ENCODE data around the gene ACTR3C.
A peak's percentile ranks its signal among the peaks of the same experiment; 100 is the strongest.

ACTR3C gene

GRCh38 chr7:150369748-150370501 lies 46.6 kb upstream of the ACTR3C start:
- Histone ChIP-seq H3K27me3 (ENCODE audit: insufficient read depth, low read length, poor library complexity) (no peaks in the 10 kb centered on the region), H3K56ac (ENCODE audit: low read length) (peak overlapping the region; percentile 100), H2AK5ac (ENCODE audit: low read length) (peak overlapping the region; percentile 99), H3K9ac (ENCODE audit: low read length) (peak overlapping the region; percentile 87), H3K36me3 (ENCODE audit: control insufficient read depth, insufficient read depth, low read length) (peaks cover 3% of the 10 kb centered on the region), H3K79me1 (ENCODE audit: low read length) (peaks cover 19% of the 10 kb centered on the region), H3K4me1 (ENCODE audit: control insufficient read depth, low read depth, low read length) (peaks cover 7% of the 10 kb centered on the region), H3K18ac (ENCODE audit: low read length) (peak overlapping the region; percentile 35), H4K5ac (ENCODE audit: low read length) (peak overlapping the region; percentile 71), H3K4me2 (ENCODE audit: low read length) (peak overlapping the region; percentile 69), H3K27ac (ENCODE audit: low read depth, low read length) (peak overlapping the region; percentile 79), H3K79me2 (ENCODE audit: control insufficient read depth, insufficient read depth, low read length) (peaks cover 43% of the 10 kb centered on the region), H2BK15ac (replicated peaks; ENCODE audit: low read depth) (no peak overlapping the region), H2BK5ac (ENCODE audit: low read length) (peak overlapping the region; percentile 70), H3K4ac (ENCODE audit: low read depth, low read length) (peak overlapping the region; percentile 87), H2BK120ac (ENCODE audit: low read depth, low read length) (no peak overlapping the region), H3K23ac (ENCODE audit: low read length) (peak overlapping the region; percentile 94), H3K4me3 (ENCODE audit: low read length) (peak overlapping the region; percentile 87), H4K8ac (ENCODE audit: low read depth, low read length) (no peak overlapping the region)
- no CpG with 5 or more reads among the region's 23 CpGs for WGBS (ENCODE audit: extremely low coverage, insufficient coverage, low lambda C conversion rate)
- DNase-seq = no peak

- Histone ChIP-seq H2BK5ac (ENCODE audit: low read length) (peak overlapping the region; percentile 97), H3K36me3 (ENCODE audit: control insufficient read depth, insufficient read depth, low read length) (peaks cover 3% of the 10 kb centered on the region), H3K4ac (ENCODE audit: low read depth, low read length) (peak overlapping the region; percentile 96), H4K5ac (ENCODE audit: low read length) (peak overlapping the region; percentile 71), H3K27ac (ENCODE audit: low read depth, low read length) (peak overlapping the region; percentile 79), H3K27me3 (ENCODE audit: insufficient read depth, low read length, poor library complexity) (no peaks in the 10 kb centered on the region), H3K79me1 (ENCODE audit: low read length) (peaks cover 19% of the 10 kb centered on the region), H3K79me2 (ENCODE audit: control insufficient read depth, insufficient read depth, low read length) (peaks cover 43% of the 10 kb centered on the region), H3K56ac (ENCODE audit: low read length) (peak overlapping the region; percentile 100), H3K4me2 (ENCODE audit: low read length) (peak overlapping the region; percentile 69), H2BK120ac (ENCODE audit: low read depth, low read length) (peak overlapping the region; percentile 3), H3K9ac (ENCODE audit: low read length) (peak overlapping the region; percentile 87), H3K4me1 (ENCODE audit: control insufficient read depth, low read depth, low read length) (peaks cover 6% of the 10 kb centered on the region), H4K8ac (ENCODE audit: low read depth, low read length) (no peak overlapping the region), H3K18ac (ENCODE audit: low read length) (peak overlapping the region; percentile 35), H3K23ac (ENCODE audit: low read length) (peak overlapping the region; percentile 94), H2AK5ac (ENCODE audit: low read length) (peak overlapping the region; percentile 99), H2BK15ac (replicated peaks; ENCODE audit: low read depth) (no peak overlapping the region), H3K4me3 (ENCODE audit: low read length) (peak overlapping the region; percentile 87)
- peak; percentile 95 for DNase-seq
- no CpG with 5 or more reads among the region's 58 CpGs for WGBS (ENCODE audit: extremely low coverage, insufficient coverage, low lambda C conversion rate)
Observed at GRCh38 chr7:150368884-150369747, 45.8 kb upstream of the ACTR3C start.

- Histone ChIP-seq H2BK15ac (replicated peaks; ENCODE audit: low read depth) (no peak within 1 kb of the TSS), H2AK5ac (ENCODE audit: low read length) (peak within 1 kb of the TSS; percentile 99), H2BK5ac (ENCODE audit: low read length) (peak within 1 kb of the TSS; percentile 97), H2BK120ac (ENCODE audit: low read depth, low read length) (peak within 1 kb of the TSS; percentile 3), H3K79me1 (ENCODE audit: low read length) (peaks cover 16% of the 10 kb centered on the region), H3K4me3 (ENCODE audit: low read length) (peak within 1 kb of the TSS; percentile 87), H3K9ac (ENCODE audit: low read length) (peak within 1 kb of the TSS; percentile 87), H3K18ac (ENCODE audit: low read length) (peak within 1 kb of the TSS; percentile 35), H3K36me3 (ENCODE audit: control insufficient read depth, insufficient read depth, low read length) (peaks cover 3% of the 10 kb centered on the region), H3K27me3 (ENCODE audit: insufficient read depth, low read length, poor library complexity) (no peaks in the 10 kb centered on the region), H3K27ac (ENCODE audit: low read depth, low read length) (peak within 1 kb of the TSS; percentile 79), H3K56ac (ENCODE audit: low read length) (peak within 1 kb of the TSS; percentile 100), H4K5ac (ENCODE audit: low read length) (peak within 1 kb of the TSS; percentile 71), H4K8ac (ENCODE audit: low read depth, low read length) (peak within 1 kb of the TSS; percentile 42), H3K4ac (ENCODE audit: low read depth, low read length) (peak within 1 kb of the TSS; percentile 96), H3K4me1 (ENCODE audit: control insufficient read depth, low read depth, low read length) (peaks cover 6% of the 10 kb centered on the region), H3K23ac (ENCODE audit: low read length) (peak within 1 kb of the TSS; percentile 94), H3K79me2 (ENCODE audit: control insufficient read depth, insufficient read depth, low read length) (peaks cover 39% of the 10 kb centered on the region), H3K4me2 (ENCODE audit: low read length) (peak within 1 kb of the TSS; percentile 69)
- WGBS (ENCODE audit: extremely low coverage, insufficient coverage, low lambda C conversion rate) = no CpG with 5 or more reads among the region's 85 CpGs
- DNase-seq = peak; percentile 95
Observed at GRCh38 chr7:150368096-150368883, 44.9 kb upstream of the ACTR3C start, which contains the start of gene REPIN1. Gene REPIN1, plus strand, starts transcription at chr7:150368822. Its CDS starts 890 bp downstream, at chr7:150369712.

GRCh38 chr7:150367677-150368095 lies 44.3 kb upstream of the ACTR3C start:
- Histone ChIP-seq H3K36me3 (ENCODE audit: control insufficient read depth, insufficient read depth, low read length) (peaks cover 3% of the 10 kb centered on the region), H2BK15ac (replicated peaks; ENCODE audit: low read depth) (no peak overlapping the region), H2BK5ac (ENCODE audit: low read length) (no peak overlapping the region), H3K4me3 (ENCODE audit: low read length) (no peak overlapping the region), H2AK5ac (ENCODE audit: low read length) (no peak overlapping the region), H3K79me1 (ENCODE audit: low read length) (peaks cover 12% of the 10 kb centered on the region), H3K23ac (ENCODE audit: low read length) (no peak overlapping the region), H3K27me3 (ENCODE audit: insufficient read depth, low read length, poor library complexity) (no peaks in the 10 kb centered on the region), H3K79me2 (ENCODE audit: control insufficient read depth, insufficient read depth, low read length) (peaks cover 35% of the 10 kb centered on the region), H3K4ac (ENCODE audit: low read depth, low read length) (peak overlapping the region; percentile 96), H2BK120ac (ENCODE audit: low read depth, low read length) (no peak overlapping the region), H4K8ac (ENCODE audit: low read depth, low read length) (peak overlapping the region; percentile 42), H3K9ac (ENCODE audit: low read length) (peak overlapping the region; percentile 87), H3K4me1 (ENCODE audit: control insufficient read depth, low read depth, low read length) (peaks cover 6% of the 10 kb centered on the region), H3K4me2 (ENCODE audit: low read length) (no peak overlapping the region), H3K18ac (ENCODE audit: low read length) (peak overlapping the region; percentile 35), H4K5ac (ENCODE audit: low read length) (no peak overlapping the region), H3K27ac (ENCODE audit: low read depth, low read length) (peak overlapping the region; percentile 79), H3K56ac (ENCODE audit: low read length) (peak overlapping the region; percentile 100)
- no CpG with 5 or more reads among the region's 8 CpGs for WGBS (ENCODE audit: extremely low coverage, insufficient coverage, low lambda C conversion rate)
- no peak for DNase-seq

GRCh38 chr7:150365673-150366398 lies 42.5 kb upstream of the ACTR3C start:
- Histone ChIP-seq H3K27me3 (ENCODE audit: insufficient read depth, low read length, poor library complexity) (no peaks in the 10 kb centered on the region), H3K4me3 (ENCODE audit: low read length) (no peak overlapping the region), H2BK120ac (ENCODE audit: low read depth, low read length) (no peak overlapping the region), H3K23ac (ENCODE audit: low read length) (no peak overlapping the region), H2BK15ac (replicated peaks; ENCODE audit: low read depth) (no peak overlapping the region), H3K4me2 (ENCODE audit: low read length) (no peak overlapping the region), H3K79me1 (ENCODE audit: low read length) (peaks cover 12% of the 10 kb centered on the region), H2BK5ac (ENCODE audit: low read length) (peak overlapping the region; percentile 41), H3K4ac (ENCODE audit: low read depth, low read length) (no peak overlapping the region), H4K8ac (ENCODE audit: low read depth, low read length) (no peak overlapping the region), H3K79me2 (ENCODE audit: control insufficient read depth, insufficient read depth, low read length) (peaks cover 20% of the 10 kb centered on the region), H3K9ac (ENCODE audit: low read length) (no peak overlapping the region), H3K27ac (ENCODE audit: low read depth, low read length) (no peak overlapping the region), H3K56ac (ENCODE audit: low read length) (no peak overlapping the region), H4K5ac (ENCODE audit: low read length) (no peak overlapping the region), H3K18ac (ENCODE audit: low read length) (no peak overlapping the region), H2AK5ac (ENCODE audit: low read length) (no peak overlapping the region), H3K4me1 (ENCODE audit: control insufficient read depth, low read depth, low read length) (peaks cover 6% of the 10 kb centered on the region), H3K36me3 (ENCODE audit: control insufficient read depth, insufficient read depth, low read length) (peaks cover 3% of the 10 kb centered on the region)
- DNase-seq = peak; percentile 69
- no CpG with 5 or more reads among the region's 5 CpGs for WGBS (ENCODE audit: extremely low coverage, insufficient coverage, low lambda C conversion rate)

Measured in mesendoderm (in vitro differentiated cells).